SU-DHL-6 (cell line): ENCODE measurements around the gene KCTD17.

Experiments used
- CTCF ChIP-seq: fragments of 200-600 bp; sonication (generic); IDR thresholded peaks from one replicate; pipeline ENCODE4 v1.5.1; 2017; ENCODE audit warnings: antibody characterized with exemption, mild to moderate bottlenecking, low read length, moderate library complexity; ENCODE audit not compliant: insufficient read depth, poor library complexity, severe bottlenecking
- EZH2phosphoT487 ChIP-seq: fragments of 200-600 bp; sonication (generic), shearing (Covaris generic); conservative IDR thresholded peaks from 2 replicates; pipeline ENCODE4 v1.6.1; 2018; ENCODE audit warnings: mild to moderate bottlenecking, antibody characterized with exemption, low read length, moderate library complexity, mixed read lengths

- TF ChIP-seq CTCF: no peak
- no peak for TF ChIP-seq EZH2phosphoT487
Measured at GRCh38 chr22:37015587-37015878, 36.0 kb upstream of the KCTD17 start.
